Loucy (cell line): Measurements from ENCODE around the gene RGS9.

ENCODE experiments used
- CTCF ChIP-seq: fragments of 200-600 bp; sonication (generic); conservative IDR thresholded peaks from 2 replicates; pipeline ENCODE4 v1.5.1; 2014; ENCODE audit warnings: mild to moderate bottlenecking, antibody characterized with exemption, low read length
- EZH2phosphoT487 ChIP-seq: fragments of 200-600 bp; IDR thresholded peaks from 2 replicates; pipeline ENCODE4 v1.6.1; 2018; ENCODE audit warnings: antibody characterized with exemption, mild to moderate bottlenecking, moderate library complexity, borderline replicate concordance

- no peak for TF ChIP-seq CTCF
- no peak for TF ChIP-seq EZH2phosphoT487
Observed at GRCh38 chr17:65088621-65089360, 48.4 kb upstream of the RGS9 start.
